ENCODE measurements around the gene SGMS1. TPM values are rescaled to one million over a fixed set of nuclear protein-coding genes. Genes with fewer than 3 reads are reported as not detected.
A peak's percentile ranks its signal among the peaks of the same experiment; 100 is the strongest.

SGMS1 gene
- total RNA-seq, 3 donors from 2014 or later (not counting 1 experiment from before 2014, with no cell fraction given), result 24.5 to 32.7 (median 30.4) TPM

- Histone ChIP-seq H3K27ac (ENCODE audit: low read length) (no peak overlapping the region), H3K9me3 (ENCODE audit: control insufficient read depth, insufficient read depth, low read length) (no peaks in the 10 kb centered on the region), H3K36me3 (ENCODE audit: control insufficient read depth, insufficient read depth, low read length) (peaks cover 13% of the 10 kb centered on the region), H3K27me3 (ENCODE audit: control insufficient read depth, insufficient read depth, low read length) (no peaks in the 10 kb centered on the region), H3K4me1 (ENCODE audit: control insufficient read depth, insufficient read depth, low read length) (no peaks in the 10 kb centered on the region), H3K4me3 (ENCODE audit: low read length) (no peak overlapping the region)
- WGBS (ENCODE audit: insufficient coverage), result 93% methylated on average over 9 of the region's 10 CpGs
- peak overlapping the region in 1 of 2 donors; percentile 36 for H3K27ac Mint-ChIP-seq
- DNase-seq (no peak), ATAC-seq (no peak)
- TF ChIP-seq CTCF (IDR thresholded peaks at IDR 0.05), result no peak
- H3K4me3 Mint-ChIP-seq, result no peak overlapping the region
- peaks cover 10 to 23% of the 10 kb centered on the region in 2 donors for H3K4me1 Mint-ChIP-seq
- intact Hi-C loops (cut with micrococcal nuclease), result no loop called here
- no peaks in the 10 kb centered on the region for H3K9me3 Mint-ChIP-seq
- no peaks in the 10 kb centered on the region for H3K36me3 Mint-ChIP-seq
- H3K27me3 Mint-ChIP-seq (ENCODE audit: low read depth in 2 of 2), result no peaks in the 10 kb centered on the region
Measured at GRCh38 chr10:50314169-50315071, 309.3 kb downstream of the SGMS1 start.

- intact Hi-C loops (cut with micrococcal nuclease), result no loop called here
- H3K9me3 ChIP-seq (ENCODE audit: control insufficient read depth, insufficient read depth, low read length), result no peaks in the 10 kb centered on the region
- H3K9me3 Mint-ChIP-seq, result no peaks in the 10 kb centered on the region
- no peak for TF ChIP-seq CTCF (IDR thresholded peaks at IDR 0.05)
- no peak for ATAC-seq
- H3K27me3 Mint-ChIP-seq (ENCODE audit: low read depth in 2 of 2), result no peaks in the 10 kb centered on the region
- 87% methylated on average over 6 of the region's 10 CpGs for WGBS (ENCODE audit: insufficient coverage)
- DNase-seq, result no peak
- no peak overlapping the region for H3K4me3 ChIP-seq (ENCODE audit: low read length)
- H3K27me3 ChIP-seq (ENCODE audit: control insufficient read depth, insufficient read depth, low read length), result no peaks in the 10 kb centered on the region
- H3K4me3 Mint-ChIP-seq, result no peak overlapping the region
- H3K36me3 Mint-ChIP-seq, result no peaks in the 10 kb centered on the region
- H3K4me1 Mint-ChIP-seq, result peaks cover 10 to 23% of the 10 kb centered on the region in 2 donors
- no peak overlapping the region for H3K27ac Mint-ChIP-seq
- peaks cover 20% of the 10 kb centered on the region for H3K36me3 ChIP-seq (ENCODE audit: control insufficient read depth, insufficient read depth, low read length)
- H3K4me1 ChIP-seq (ENCODE audit: control insufficient read depth, insufficient read depth, low read length), result no peaks in the 10 kb centered on the region
- no peak overlapping the region for H3K27ac ChIP-seq (ENCODE audit: low read length)
Measured at GRCh38 chr10:50312464-50313437, 311.0 kb downstream of the SGMS1 start.

DNA sequence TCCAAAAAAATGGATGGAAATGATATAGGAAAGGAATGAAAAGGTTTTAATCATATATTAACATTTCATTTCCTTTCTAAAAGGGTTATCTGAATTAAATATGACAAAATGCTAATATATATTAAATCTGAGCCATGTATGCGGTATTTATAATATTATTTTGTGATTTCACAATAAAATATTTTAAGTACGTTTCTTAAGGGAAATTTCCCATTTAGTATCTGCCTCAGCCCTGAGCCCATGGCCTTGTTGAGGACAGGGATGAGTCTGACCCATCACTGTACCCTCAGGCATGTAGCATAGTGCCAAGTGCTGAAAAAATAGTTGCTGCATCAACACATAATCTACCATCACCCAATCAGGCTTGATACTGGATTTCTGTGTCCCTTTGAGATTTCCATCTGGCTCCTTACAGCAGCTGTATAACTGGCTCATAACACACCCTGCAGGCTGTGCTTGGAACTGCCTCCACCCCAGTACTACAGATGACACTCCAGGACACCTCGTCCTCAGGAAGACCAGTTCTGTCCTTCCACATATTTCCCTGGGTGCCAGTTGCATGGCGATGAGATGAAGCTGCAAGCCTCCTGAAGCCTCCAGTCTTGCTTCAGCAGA is 313.1 kb downstream of the SGMS1 start:
- H3K4me3 Mint-ChIP-seq, result no peak overlapping the region
- H3K4me3 ChIP-seq (ENCODE audit: low read length), result no peak overlapping the region
- H3K27ac ChIP-seq (ENCODE audit: low read length), result no peak overlapping the region
- peaks cover 28% of the 10 kb centered on the region for H3K36me3 ChIP-seq (ENCODE audit: control insufficient read depth, insufficient read depth, low read length)
- peak; percentile 27 for TF ChIP-seq CTCF (IDR thresholded peaks at IDR 0.05)
- WGBS (ENCODE audit: insufficient coverage), result 97% methylated on average over 3 of the region's 4 CpGs
- peak in 2 of 3 donors; percentile 32 to 40 for ATAC-seq
- no peak overlapping the region for H3K27ac Mint-ChIP-seq
- no peaks in the 10 kb centered on the region for H3K27me3 Mint-ChIP-seq (ENCODE audit: low read depth in 2 of 2)
- H3K9me3 Mint-ChIP-seq, result no peaks in the 10 kb centered on the region
- H3K4me1 ChIP-seq (ENCODE audit: control insufficient read depth, insufficient read depth, low read length), result no peaks in the 10 kb centered on the region
- DNase-seq, result peak in 1 of 2 donors; percentile 18
- no peaks in the 10 kb centered on the region for H3K27me3 ChIP-seq (ENCODE audit: control insufficient read depth, insufficient read depth, low read length)
- no peaks in the 10 kb centered on the region for H3K36me3 Mint-ChIP-seq
- intact Hi-C loops (cut with micrococcal nuclease), result no loop called here
- H3K9me3 ChIP-seq (ENCODE audit: control insufficient read depth, insufficient read depth, low read length), result no peaks in the 10 kb centered on the region
- peaks cover 3 to 15% of the 10 kb centered on the region in 2 donors for H3K4me1 Mint-ChIP-seq
